Measurements from ENCODE around the gene USP48.
"Not testable (repeated sequence)": the region's sequence is repeated elsewhere in the genome, so short reads cannot be mapped to it uniquely, and the experiment has no call there.

The USP48 gene

DNA sequence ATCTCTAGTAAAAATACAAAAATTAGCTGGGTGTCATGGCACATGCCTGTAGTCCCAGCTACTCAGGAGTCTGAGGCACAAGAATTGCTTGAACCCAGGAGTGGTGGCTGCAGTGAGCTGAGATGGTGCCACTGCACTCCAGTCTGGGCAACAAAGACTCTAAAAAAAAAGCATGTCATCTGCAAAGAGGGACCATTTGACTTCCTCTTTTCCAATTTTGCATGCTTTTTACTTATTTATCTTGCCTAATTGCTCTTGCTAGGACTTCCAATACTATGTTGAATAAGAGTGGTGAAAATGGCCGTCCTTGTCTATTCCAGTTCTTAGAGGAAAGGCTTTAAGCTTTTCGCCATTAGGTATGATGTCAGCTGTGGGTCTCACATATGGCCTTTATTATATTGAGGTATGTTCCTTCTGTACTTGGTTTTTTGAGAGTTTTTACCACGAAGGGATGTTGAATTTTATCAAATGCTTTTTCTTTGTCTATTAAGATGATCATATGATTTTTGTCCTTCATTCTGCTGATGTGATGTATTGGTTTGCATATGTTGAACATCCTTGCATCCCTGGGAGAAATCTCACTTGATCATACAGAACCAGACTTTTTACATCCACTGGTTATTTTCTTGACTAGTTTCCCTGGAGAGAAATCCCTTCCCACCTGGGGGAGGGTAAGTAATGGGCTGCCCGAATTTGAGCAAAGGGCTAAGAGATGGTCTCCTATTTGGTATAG is 96.8 kb downstream of the USP48 start:
- DNase-seq = no peak

DNA sequence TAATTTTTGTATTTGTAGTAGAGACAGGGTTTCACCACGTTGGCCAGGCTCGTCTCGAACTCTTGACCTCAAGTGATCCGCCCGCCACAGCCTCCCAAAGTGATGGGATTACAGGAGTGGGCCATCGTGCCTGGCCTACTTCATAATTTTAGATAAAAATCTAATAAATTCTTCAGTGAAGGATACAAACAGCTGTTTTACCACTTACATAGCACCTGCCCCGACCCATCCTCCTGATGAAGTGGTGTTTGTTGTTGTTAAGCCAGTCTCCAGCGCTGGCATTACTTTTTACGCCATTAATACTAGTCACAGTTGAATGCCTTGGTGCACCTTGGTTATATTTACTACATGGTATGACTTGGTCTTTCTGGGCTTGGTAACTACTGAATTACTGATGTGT is 101.5 kb downstream of the USP48 start:
- DNase-seq = no peak

DNA sequence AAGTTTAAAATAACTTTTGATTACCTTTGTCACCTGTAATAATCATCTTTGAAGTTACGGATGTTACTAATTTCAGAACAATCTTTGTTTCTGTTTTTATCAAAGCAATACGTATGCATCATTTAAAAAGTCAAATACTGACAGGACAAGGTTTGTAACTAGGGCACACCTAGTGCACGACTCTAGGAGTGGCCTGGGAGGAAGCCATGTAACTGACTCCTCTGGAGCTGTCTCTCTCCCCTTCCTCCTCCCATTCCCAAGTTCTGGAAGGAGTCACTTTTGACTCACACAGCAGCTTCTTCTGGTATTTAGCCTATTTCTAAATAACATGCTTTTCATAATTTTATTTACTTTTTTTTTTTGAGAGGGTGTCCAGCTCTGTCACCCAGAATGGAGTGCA is 102.0 kb downstream of the USP48 start:
- DNase-seq = no peak

DNA sequence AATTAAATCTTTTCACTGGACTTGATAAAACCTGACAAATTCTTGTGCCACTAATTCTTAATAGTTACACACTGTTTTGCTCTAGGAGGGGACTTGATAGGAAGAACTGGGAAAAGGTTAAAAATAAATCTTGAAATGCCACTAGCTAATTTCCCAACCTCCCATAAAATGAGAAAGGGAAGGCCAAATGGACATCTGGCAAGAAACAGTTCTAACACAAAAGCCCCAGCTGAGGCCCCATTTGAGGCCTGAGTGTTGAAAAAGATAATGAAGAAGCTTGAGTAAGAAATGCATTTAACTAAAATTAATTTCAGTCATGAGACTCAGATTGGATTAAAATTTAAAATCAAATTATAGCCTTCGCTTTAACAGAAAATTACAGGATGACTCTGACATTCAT is 102.6 kb downstream of the USP48 start:
- DNase-seq = no peak

DNA sequence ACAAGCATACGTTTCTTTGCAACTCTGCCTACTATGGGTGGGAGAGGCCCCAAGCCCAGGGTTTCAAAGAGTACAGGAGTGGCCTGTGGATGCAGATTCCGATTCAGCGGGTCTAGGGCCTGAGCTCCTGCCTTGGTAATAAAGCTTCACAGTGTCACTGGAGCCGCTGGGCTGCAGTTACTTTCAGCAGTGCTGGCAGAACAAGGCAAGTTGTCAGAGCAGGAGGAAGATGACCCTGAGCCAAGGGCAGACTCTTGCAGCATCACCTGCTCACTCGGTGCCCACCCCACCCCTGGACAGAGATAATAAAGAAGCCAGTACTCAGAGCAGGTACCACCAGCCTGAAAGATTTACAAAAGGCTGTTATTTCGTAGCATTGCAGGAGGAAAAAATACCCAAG is 105.8 kb downstream of the USP48 start:
- no peak for DNase-seq

DNA sequence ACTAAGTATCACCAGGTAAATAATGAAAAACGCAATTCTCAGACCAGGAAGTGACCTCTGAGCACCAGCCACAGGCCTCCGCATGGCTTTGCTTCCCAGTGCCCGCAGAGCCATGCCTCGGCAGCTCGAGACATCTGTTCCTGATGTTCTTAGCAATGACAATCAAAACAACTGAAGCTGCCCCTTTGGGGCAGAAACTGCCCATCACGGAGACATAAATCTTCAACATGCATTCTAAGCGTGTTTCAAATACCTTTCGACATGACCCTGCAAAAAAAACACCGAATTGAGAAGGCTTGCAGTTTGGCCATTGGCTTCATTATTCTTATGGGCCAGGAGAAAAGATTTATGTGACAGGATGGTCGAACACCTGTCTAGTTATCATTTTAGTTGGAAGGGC is 108.0 kb downstream of the USP48 start:
- no peak for DNase-seq

DNA sequence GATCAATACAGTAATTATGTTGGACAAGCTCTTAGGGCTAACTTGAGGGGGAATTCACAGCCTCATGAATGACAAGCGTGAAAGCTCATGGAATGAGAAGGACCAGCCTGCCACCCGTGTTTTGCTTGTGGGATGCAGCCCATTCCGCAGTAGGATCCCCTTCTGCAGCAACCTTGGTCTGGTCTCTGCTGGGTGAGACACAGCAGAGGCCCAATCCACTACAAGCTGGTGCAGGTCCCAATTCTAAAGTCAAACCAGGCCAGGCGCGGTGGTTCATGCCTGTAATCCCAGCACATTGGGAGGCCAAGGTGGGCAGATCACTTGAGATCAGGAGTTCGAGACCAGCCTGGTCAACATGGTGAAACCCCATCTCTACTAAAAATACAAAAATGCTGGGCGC is 109.1 kb downstream of the USP48 start:
- DNase-seq = not testable (repeated sequence)

DNA sequence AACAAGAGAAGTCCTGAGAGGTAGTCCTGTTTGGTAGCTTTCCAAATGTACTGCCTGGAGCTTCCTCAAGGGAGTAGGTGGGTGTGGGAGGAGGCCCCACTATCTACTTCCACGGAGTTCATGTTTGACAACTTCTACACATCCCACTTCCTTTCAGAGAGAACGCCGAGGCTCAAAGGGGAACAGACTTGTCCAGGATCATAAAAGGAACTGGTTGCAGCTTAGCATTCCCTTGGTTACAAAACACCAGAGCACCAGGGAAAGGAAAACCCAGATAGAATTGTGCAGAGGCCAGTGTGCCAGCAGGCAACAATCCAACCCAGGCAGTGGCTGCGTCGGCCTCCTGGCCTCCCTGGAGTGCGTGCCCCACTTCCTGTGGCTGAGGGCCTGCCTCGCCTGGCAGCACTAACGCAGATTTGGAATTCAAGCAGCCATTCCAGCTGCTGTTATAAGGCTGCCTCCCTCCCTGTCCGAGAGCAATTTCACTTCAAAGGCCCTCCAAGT is 109.6 kb downstream of the USP48 start:
- peak; percentile 42 for DNase-seq

DNA sequence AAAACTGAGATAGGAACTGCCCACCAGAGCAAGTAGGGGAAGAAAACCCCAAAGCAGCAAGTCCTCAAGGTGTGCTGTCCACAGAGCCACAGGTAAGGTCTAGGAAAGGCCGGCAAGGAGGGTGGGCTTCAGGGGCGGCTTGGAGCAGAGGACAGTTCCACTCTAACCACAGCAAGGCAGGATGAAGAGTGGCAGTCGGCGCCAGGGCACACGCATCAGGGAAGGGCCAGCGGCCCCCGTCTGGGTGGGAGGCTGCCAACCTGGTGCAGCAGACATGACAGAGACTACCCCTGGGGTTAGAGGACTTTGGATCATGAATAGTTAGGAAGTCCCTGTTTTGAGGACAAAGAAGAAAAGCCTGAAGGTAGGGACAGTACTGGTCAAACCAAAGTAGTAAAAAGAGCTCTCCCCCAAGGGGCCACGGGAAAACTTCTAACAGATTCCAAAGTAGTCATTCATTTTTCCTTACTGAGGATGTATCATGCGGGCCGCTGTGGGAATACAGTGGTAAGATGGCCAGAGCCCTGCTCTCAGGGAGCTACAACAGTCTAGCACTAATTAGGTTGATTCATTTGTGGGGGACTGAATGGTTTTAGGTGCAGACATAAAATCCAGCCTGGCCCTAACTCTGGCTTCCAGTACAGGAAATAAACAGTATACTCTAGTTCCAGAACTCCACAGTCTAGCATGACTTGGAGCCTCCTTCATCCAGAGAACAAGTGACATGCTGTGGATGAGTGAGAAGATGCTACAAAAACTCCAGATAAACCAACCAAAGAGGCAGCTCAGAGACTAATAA is 110.3 kb downstream of the USP48 start:
- DNase-seq = no peak

DNA sequence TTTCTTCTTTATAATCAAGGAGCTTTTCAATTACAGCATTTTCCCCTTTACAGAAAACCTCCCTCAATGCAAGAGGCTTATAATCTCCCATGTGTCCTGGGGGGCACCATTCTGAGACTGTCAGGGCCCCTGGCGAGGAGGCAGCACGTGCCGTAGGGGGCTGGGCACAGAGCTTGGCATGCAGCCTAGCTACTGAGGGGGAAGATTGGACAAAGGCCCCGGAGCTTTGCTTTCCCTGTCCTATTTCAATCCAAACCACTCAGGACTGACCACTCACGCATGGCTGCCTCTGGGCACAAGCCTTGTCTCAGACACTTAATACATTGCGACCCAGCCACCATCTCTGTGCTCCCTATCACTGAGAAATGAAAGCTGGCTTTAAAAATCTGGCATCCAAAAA is 111.0 kb downstream of the USP48 start:
- DNase-seq = no peak

DNA sequence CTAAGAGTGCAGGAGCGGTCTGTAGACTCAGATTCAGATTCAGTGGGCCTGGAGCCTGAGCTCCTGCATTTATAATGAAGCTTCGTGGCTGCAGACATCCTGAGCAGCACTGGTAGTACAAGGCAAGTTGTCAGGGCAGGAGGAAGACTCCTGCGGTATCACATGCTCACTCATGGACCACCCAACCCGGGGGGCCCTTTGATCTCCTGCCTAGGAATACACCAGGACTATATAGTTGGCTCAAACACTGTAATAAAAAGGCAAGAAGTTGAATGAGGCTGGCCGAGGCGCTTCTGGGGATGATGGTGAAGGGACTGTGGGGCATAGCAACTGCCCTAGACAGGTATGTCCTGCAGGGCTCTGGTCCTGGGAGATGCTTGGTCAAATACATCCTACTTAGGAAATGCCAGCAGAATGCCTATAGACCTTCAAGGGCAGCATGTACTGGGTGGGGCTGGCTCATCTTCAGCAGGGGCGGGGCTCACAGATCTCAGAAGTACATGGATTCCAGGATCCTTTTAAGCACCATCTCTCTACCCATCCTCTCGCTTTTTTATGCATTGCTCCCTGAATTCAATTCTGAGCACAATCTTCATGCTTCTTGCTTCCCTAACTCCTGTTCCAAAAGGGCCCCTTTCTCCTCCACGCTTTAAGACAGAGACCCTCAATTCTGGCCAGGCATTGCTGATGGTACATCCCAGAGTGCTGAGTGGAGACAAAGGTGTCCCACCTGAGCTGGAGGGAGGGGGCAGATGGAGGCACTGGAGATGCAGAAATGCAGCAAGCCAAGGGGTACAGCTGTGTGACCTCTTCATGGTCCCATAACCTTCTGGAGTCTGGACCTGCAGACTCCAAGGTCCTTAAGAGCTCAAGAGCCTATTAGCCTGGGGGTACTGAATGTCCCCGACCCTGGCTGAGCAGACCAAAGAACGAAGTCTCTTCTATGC is 111.7 kb downstream of the USP48 start:
- no peak for DNase-seq

DNA sequence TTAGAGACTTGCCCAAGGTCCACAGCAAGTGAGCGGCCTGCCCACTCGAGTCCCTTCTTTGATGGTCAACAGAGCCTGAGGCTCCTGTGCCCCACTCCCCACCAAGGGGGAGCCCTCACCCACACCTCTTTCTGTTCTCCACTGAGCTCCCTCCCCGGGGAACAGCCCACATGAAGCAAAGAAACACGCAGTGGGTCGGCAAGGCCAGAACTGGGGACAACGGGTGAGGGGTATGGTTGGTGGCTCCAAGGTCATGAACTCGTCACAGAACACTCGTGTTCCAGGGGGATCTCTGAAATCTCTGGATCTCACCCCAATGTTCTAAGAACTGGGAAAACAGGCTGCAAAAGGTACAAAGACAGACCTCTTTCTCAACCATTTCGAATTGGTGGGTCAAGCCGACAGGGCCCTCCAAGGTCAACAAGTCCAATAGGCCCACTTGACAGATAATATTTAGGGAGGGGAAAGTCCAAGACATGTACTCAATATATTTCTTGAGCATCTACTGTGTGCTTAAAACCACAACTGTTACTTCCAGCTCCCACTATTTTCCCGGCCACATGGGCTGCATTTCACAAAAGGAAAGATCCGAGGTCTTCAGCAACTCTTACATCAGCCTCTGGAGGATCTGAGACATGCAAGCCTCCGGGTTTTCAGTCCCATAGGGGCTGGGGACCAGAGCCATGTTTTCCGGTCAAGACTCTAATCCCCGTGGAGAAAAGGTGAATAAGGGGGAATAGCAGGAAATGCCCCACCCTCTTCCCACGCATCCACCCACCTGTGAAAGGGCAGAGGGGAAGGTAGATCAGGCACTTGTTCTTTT is 112.7 kb downstream of the USP48 start:
- no peak for DNase-seq

DNA sequence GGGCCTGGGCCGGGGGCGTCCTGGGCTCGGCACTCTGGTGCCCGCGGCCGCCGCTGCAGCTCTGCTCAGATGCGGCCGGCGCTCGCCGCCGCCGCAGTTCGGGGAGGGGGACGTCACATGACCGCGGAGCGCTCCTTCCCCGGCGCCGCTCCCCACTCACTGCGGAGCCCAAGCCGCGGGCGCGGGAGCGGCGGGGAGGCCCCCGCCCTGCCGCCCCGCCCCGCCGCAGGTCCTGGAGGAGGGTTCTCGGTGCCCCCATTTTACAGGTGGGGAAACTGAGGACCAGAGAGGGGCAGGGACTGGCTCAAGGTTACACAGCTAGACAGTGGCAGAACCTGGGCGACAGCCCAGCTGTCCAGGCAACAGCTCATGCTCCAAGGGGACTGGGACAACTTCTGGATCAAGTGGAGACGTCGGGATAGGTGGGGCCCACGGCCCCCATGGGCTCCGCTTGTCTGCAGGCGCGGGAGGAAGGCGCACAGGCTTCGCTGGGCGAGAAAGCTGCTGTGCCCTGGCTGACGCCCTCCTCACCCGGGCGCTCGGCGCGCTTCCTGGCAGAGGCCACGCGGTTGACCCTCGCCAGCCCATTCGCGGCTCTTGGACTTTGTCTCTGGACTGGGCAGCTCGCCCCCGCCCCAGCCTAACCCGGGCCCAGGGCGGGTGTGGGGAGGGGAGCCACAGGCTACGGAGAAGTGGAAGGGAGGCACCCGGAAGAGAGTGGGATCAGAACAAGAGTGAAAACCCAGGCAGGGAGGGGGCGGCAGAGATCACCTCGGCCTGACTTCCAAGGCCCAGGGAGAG is 113.5 kb downstream of the USP48 start, which contains the start of gene RAP1GAP:
Gene RAP1GAP (minus strand): TSS at position 100 of the 801 bp plus-strand sequence. CDS start 49,325 bp downstream, outside the sequence.
- no peak for DNase-seq

DNA sequence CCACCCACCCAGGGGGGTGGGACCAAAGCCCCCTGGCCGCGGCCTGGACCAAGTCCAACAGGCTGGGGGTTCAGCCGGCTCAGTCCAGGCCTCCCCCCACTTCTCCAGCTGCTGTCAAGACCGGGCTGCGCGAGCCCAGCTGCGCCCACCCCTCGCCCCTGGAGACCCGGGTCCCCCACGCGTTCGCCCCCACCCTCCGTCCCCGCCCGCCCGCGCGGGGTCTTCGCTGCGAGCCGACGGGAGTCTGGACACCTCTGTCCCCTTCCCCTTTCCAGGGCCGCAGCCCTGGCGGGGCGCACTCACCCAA is 114.0 kb downstream of the USP48 start:
- DNase-seq = no peak

DNA sequence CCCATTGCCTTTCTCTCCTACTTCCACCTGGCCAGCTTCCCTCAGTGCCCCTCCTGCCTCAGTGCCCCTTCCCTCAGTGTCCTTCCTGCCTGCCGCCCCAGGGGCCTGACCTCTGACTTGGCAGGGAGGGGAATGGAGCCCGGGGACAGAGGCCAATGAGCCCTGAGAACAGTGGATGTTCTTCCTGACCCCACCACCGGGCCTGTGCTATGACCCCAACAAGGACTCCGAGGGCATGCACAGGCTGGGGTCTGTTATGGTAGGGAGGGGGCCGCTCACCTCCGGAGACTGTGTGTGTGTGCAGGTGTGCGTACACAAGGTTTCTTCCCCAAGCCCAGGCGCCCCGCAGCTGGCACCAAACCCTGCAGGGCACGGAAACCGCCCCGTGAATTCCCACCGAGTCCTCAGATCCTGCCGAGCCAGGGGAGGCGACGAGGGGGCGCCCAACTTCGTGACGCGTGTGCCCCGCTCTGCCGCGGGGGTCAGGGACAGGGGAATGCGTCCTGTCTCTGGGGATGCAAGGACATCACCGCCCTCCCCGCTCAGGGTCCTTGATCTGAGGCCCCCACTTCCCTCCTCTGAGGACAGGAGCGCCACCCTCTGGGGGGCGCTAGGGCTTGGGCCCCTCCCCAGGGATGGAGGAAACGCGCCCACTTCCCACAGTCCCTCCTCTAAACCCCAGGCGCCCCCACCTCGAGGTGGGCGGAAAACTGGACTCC is 114.6 kb downstream of the USP48 start:
- no peak for DNase-seq

DNA sequence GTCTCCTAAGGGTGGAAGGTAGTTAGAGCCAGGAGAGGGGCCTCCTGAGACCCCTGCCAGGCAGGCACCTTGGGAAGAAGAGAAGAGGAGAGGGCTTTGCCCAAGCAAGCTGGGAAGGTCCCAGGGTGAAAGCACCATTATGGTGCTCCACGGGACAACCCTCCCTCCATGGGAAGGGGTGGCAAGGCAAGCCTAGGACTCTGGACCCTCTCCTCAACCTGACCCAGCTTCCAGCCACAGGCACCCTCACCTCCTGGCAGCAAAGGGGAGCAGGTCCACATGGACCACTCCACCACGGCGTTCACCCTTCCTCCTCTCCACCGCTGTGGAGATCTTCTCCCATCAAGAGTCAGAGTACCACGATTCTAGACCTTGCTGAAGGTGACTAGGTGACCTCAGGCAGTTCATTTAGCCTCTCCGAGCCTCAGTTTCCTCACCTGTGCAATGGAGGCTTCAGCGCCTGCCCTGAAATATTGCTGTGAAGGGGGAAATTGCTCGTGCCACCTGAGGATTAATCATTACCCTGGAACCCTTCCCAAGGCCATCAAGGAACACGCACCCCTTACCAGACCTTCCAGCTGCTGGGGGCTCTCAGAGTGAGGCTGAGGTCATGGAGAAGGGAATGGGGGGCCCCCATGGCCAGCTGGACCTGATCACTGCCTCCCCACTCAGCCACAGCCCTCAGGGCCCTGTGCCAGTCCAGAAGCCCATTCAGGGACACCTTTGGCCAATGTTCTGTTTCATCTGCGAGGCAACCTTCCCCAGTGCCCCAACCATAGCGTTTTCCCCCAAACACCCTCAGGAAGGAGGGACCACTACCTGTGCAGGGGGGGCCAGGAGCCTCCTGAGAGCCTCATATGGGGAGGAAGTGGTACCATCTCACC is 115.4 kb downstream of the USP48 start:
- DNase-seq = no peak

DNA sequence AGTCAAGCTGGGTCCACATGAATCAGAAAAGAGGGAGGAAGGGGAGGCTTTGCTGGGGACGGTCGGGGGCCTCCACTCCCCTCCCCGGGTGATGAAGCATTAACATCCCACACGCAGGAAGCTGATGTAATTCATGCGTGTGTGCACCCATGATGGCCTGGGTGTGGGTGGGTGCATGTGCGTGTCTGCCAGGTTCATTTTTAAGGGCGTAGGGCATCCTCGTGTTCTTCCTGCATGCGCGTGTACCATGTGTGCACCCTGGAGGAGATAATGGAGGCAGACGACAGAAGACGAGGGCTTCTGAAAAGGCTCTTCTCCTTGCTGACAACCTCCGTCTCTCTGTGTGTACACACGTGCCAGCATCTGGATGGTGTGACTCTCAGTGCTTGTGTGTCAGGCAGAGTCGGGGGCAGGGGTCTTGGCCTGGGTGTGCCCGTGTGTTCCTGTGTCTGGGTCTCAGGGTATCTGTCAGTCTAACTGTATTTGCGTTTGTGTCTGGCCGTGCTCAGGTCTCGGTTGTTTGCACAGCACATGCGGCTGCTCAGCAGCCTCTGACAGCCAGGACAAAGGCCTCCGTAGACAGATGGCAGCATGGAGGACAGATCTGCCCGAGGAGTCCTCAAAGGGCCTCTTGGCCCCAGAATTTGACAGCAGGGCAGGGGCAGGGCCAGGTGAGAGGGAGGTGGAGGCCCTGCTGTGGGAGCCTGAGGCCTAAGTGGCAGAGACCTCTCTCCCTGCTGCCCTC is 116.2 kb downstream of the USP48 start:
- no peak for DNase-seq

DNA sequence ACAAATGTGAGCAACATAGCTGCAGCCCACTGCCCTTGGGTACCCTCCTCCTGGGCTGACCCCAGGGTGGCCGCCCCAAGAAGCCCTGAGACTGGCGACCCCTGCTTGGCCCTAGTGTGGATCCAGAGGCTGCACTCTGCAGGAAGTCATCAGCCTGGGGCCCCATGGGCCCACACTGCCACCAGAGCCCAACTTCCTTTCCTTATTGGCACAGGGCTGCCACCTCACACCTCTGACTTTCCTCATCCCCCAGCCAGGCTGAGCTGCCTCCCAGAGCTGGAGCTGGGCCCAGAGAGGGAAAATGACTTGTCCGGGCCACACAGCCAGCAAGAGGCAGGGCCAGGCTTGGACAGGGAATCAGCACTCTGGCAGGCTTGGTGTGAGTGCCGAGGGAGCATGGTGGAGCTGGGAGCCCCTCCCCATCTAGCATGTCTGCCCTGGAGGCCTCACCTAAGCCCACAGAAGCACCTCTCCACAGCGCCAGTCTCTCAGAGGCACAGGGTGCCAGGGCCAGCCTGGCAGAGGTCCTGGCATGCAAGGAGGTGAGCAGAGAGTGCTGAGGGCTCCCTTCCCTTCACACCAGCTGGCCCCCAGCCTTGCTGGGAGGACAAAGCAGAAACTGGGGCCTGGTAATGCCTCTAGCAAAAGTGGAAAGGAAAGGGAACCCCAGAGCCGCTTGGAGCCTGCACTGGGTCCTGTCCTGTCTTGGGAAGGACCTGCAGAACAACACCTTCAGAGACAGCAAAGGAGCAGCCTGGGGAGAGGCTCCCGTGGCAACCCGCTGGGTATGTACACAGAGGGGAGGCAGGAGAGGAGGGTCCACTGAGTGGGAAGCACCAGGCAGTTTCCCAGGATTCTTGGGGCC is 117.0 kb downstream of the USP48 start:
- DNase-seq = no peak
